Esophagus squamous epithelium (tissue), 5 donors: Measurements from ENCODE around the gene CC2D2A. TPM values are rescaled to one million over a fixed set of nuclear protein-coding genes. Genes with fewer than 3 reads are reported as not detected.

Experiments
- DNase-seq: peaks from one replicate; lab custom pipeline; 2025; lab: John Stamatoyannopoulos, UW
- H3K27ac ChIP-seq, 4 donors: fragments of 200-600 bp; sonication (generic); one replicate each; pipeline ENCODE4 v1.5.1; 2016 to 2019; ENCODE audit warnings: mild to moderate bottlenecking in 1 of 4
- H3K27me3 ChIP-seq, 4 donors: fragments of 200-600 bp; sonication (generic); 1 replicate in 3 of 4; 2 replicates in 1 of 4; pipeline versions ENCODE4 v1.5.1 to v1.6.0; 2017 to 2021; ENCODE audit warnings: antibody characterized with exemption in 1 of 4
- H3K36me3 ChIP-seq, 3 donors: fragments of 200-600 bp; sonication (generic); one replicate each; pipeline ENCODE4 v1.5.1; 2016 to 2019
- H3K4me1 ChIP-seq, 3 donors: fragments of 200-600 bp; sonication (generic); one replicate each; pipeline ENCODE4 v1.5.1; 2017 to 2019
- H3K4me3 ChIP-seq, 4 donors: fragments of 200-600 bp; sonication (generic); 1 replicate in 3 of 4; 2 replicates in 1 of 4; pipeline ENCODE4 v1.5.1; 2016 to 2019; ENCODE audit warnings: mild to moderate bottlenecking in 2 of 4, moderate library complexity in 1 of 4
- H3K9me3 ChIP-seq, 3 donors: fragments of 200-600 bp; sonication (generic); one replicate each; pipeline ENCODE4 v1.5.1; 2016 to 2019
- CTCF ChIP-seq, 6 experiments: fragments of 450-650 bp in 4 of 6; fragments of 200-600 bp in 2 of 6; sonication (generic) in 2 of 6; IDR thresholded peaks; one replicate each; pipeline ENCODE4 v1.5.1; 2016 to 2019; ENCODE audit warnings: antibody characterized with exemption in 6 of 6, mild to moderate bottlenecking in 4 of 6, moderate library complexity in 4 of 6
- POLR2A ChIP-seq, 4 donors: fragments of 450-650 bp; IDR thresholded peaks; one replicate each; pipeline ENCODE4 v1.6.1; 2017; ENCODE audit warnings: antibody characterized with exemption in 4 of 4, mild to moderate bottlenecking in 4 of 4, moderate library complexity in 3 of 4
- WGBS, 2 donors: methylation state at CpG; one replicate each; pipeline ENCODE4 v1.1.5; 2018; 5-methylcytosine and 5-hydroxymethylcytosine counted together
- intact Hi-C: fragments of 100-400 bp; cut with DNase I; formaldehyde crosslinking; loops from one replicate; pipeline ENCODE4 v1.15.0; 2022
- total RNA-seq, 4 donors: library from RNA; depleted of rRNA; stranded (reverse); fragments of >200 nt; gene quantifications; one replicate each; pipeline ENCODE4 v1.1.0, GENCODE V29; 2016
- donor health status: DM: yes; HTN: yes; CAD: no.

CC2D2A gene
- total RNA-seq = 1 to 10 TPM; 2.1 to 9.0 (median 6.4) TPM

GRCh38 chr4:15469402-15470127, at the start of gene CC2D2A:
Gene CC2D2A, plus strand, starts transcription at chr4:15469882. Its CDS starts 6,051 bp downstream, at chr4:15475933.
- H3K27me3 ChIP-seq = no peaks in the 10 kb centered on the region
- peak within 1 kb of the TSS in 3 of 4 donors; percentile 39 to 49 (median 45) for H3K27ac ChIP-seq
- H3K9me3 ChIP-seq = no peaks in the 10 kb centered on the region
- intact Hi-C loops = no loop called here
- H3K4me3 ChIP-seq = peak within 1 kb of the TSS; percentile 20 to 59 (median 45)
- WGBS, 2 donors = 4 to 8% methylated on average over 14 of the region's 14 CpGs
- TF ChIP-seq CTCF (IDR thresholded peaks at IDR 0.05) (no peak), POLR2A (IDR thresholded peaks at IDR 0.05) (no peak)
- no peak for DNase-seq
- H3K36me3 ChIP-seq = no peaks in the 10 kb centered on the region
- peaks cover 0 to 26% (median 6%) of the 10 kb centered on the region in 3 donors for H3K4me1 ChIP-seq

- no peaks in the 10 kb centered on the region for H3K9me3 ChIP-seq
- H3K4me1 ChIP-seq = peaks cover 0 to 22% (median 8%) of the 10 kb centered on the region in 3 donors
- no peaks in the 10 kb centered on the region for H3K27me3 ChIP-seq
- no peaks in the 10 kb centered on the region for H3K36me3 ChIP-seq
- no peak overlapping the region for H3K4me3 ChIP-seq
- H3K27ac ChIP-seq = peak overlapping the region in 1 of 4 donors; percentile 22
- intact Hi-C loops = no loop called here
- TF ChIP-seq CTCF (IDR thresholded peaks at IDR 0.05) (no peak), POLR2A (IDR thresholded peaks at IDR 0.05) (no peak)
- 14 to 40% methylated on average over 2 of the region's 2 CpGs for WGBS, 2 donors
- no peak for DNase-seq
Observed at GRCh38 chr4:15420642-15421041, 49.0 kb upstream of the CC2D2A start.

- WGBS, 2 donors = 43 to 55% methylated on average over 4 to 5 of the region's 5 CpGs
- H3K4me1 ChIP-seq = peaks cover 0 to 40% (median 24%) of the 10 kb centered on the region in 3 donors
- H3K9me3 ChIP-seq = no peaks in the 10 kb centered on the region
- TF ChIP-seq POLR2A (IDR thresholded peaks at IDR 0.05) = no peak
- TF ChIP-seq CTCF (IDR thresholded peaks at IDR 0.05) = no peak
- no peak for DNase-seq
- H3K36me3 ChIP-seq = no peaks in the 10 kb centered on the region
- H3K4me3 ChIP-seq = no peak overlapping the region
- intact Hi-C loops = no loop called here
- H3K27ac ChIP-seq = peak overlapping the region in 1 of 4 donors; percentile 60
- H3K27me3 ChIP-seq = no peaks in the 10 kb centered on the region
Observed at GRCh38 chr4:15423285-15423711, 46.4 kb upstream of the CC2D2A start.

GRCh38 chr4:15425520-15425919, 44.2 kb upstream of the CC2D2A start:
- H3K27me3 ChIP-seq = no peaks in the 10 kb centered on the region
- H3K36me3 ChIP-seq = no peaks in the 10 kb centered on the region
- intact Hi-C loops = no loop called here
- WGBS, 2 donors = 46 to 68% methylated on average over 2 of the region's 2 CpGs
- TF ChIP-seq CTCF (IDR thresholded peaks at IDR 0.05) (no peak), POLR2A (IDR thresholded peaks at IDR 0.05) (no peak)
- peaks cover 0 to 51% (median 39%) of the 10 kb centered on the region in 3 donors for H3K4me1 ChIP-seq
- H3K9me3 ChIP-seq = no peaks in the 10 kb centered on the region
- H3K27ac ChIP-seq = peak overlapping the region in 1 of 4 donors; percentile 10
- no peak for DNase-seq
- H3K4me3 ChIP-seq = no peak overlapping the region

- no peaks in the 10 kb centered on the region for H3K36me3 ChIP-seq
- no peaks in the 10 kb centered on the region for H3K27me3 ChIP-seq
- 30 to 35% methylated on average over 2 of the region's 2 CpGs for WGBS, 2 donors
- TF ChIP-seq POLR2A (IDR thresholded peaks at IDR 0.05) (no peak), CTCF (IDR thresholded peaks at IDR 0.05) (no peak)
- peak overlapping the region in 1 of 4 donors; percentile 26 for H3K4me3 ChIP-seq
- no peaks in the 10 kb centered on the region for H3K9me3 ChIP-seq
- intact Hi-C loops = no loop called here
- H3K4me1 ChIP-seq = peaks cover 0 to 51% (median 39%) of the 10 kb centered on the region in 3 donors
- no peak for DNase-seq
- peak overlapping the region in 3 of 4 donors; percentile 46 to 73 (median 70) for H3K27ac ChIP-seq
Observed at GRCh38 chr4:15427161-15427560, 42.5 kb upstream of the CC2D2A start.
